Sciatic nerve (tissue), 2 donors: Measurements from ENCODE around the gene EFCAB11. TPM values are rescaled to one million over a fixed set of nuclear protein-coding genes. Genes with fewer than 3 reads are reported as not detected.
"Not testable (repeated sequence)": the region's sequence is repeated elsewhere in the genome, so short reads cannot be mapped to it uniquely, and the experiment has no call there.

Source experiments
- ATAC-seq: fragments of 200-7000 bp; cut with Tn5 transposase; one replicate; pipeline ENCODE4 v1.9.1; 2020; ENCODE audit warnings: mild to moderate bottlenecking, moderate library complexity
- DNase-seq: peaks from one replicate; pipeline ENCODE4 v3.0.0-alpha.2; 2020; ENCODE audit warnings: low spot score
- intact Hi-C: fragments of 100-400 bp; cut with DNase I; formaldehyde crosslinking; loops from one replicate; pipeline ENCODE4 v1.14.2; 2022
- total RNA-seq: library from RNA; stranded (reverse); fragmentation: NEBNext Ultra II Directional; extraction: Animal tissue kit (Norgen Biotek cat#: 25700); gene quantifications from one replicate; pipeline ENCODE4 v1.2.1, GENCODE V29; 2021
- donor health status: DM: no; HTN: no; CAD: no.
- donor health status: DM: no; HTN: no; CAD: no.

Gene EFCAB11
- total RNA-seq, 1 donor from 2014 or later: 7.4 TPM

DNA sequence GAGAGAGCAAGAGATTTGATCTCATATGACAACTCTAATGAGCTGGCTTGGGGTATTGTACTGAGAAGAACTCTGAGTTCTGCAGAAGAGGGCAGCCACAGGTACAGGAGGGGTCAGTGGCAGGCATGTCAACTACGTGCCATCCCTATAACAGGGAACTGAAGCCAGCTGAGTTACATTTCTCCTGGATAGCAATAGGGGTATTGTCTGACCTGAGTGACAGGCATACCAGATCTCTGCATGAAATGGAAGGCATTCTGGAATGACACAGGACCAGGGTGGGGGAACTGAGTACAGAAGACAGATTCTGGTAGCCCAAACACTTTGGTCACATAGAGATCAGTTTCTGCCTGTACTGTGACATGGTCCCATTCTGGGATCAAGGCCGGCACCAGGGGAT lies 35.8 kb downstream of the EFCAB11 start:
- ATAC-seq (no peak), DNase-seq (no peak)
- intact Hi-C loops: loop anchor here (5.0 kb wide), 1 partner anchor 876 kb away; no protein-coding TSS in a partner anchor

DNA sequence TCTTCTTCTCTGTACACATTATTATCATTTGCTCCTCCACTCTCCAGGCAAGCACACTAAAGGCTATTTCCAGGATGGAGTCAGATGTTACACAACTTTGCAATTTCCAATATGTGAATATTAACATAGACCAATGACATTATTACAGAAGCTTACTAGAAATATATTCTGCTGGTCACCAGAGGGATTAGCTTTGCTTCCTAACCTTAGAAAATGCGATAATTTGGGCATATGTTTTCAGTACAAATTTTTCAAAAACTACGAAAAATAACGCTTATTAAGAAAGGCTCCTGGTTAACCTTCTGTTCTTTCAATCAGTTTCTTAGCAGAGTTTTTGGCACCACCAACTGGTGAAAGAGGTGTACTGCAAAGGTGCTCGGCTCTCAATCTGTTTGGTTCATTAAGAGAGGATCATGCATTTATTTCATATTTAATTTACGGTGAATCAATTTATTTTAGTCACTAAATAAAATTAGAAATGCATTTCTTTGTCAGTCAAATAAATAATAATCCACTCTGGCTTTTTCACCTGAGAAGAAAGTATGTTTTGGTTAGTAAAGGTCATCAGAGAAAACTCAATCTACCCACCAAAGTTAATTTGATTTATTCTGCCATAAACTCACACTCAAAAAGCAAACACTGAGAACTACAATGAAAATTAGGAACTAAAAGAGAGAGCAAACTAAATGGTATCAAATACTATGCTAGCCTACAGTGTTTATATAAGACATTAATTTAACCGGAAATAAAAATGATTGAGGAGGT lies 39.2 kb downstream of the EFCAB11 start:
- intact Hi-C loops: loop anchor here (5.0 kb wide), 1 partner anchor 873 kb away; no protein-coding TSS in a partner anchor
- peak; percentile 72 for ATAC-seq
- DNase-seq: peak; percentile 73

DNA sequence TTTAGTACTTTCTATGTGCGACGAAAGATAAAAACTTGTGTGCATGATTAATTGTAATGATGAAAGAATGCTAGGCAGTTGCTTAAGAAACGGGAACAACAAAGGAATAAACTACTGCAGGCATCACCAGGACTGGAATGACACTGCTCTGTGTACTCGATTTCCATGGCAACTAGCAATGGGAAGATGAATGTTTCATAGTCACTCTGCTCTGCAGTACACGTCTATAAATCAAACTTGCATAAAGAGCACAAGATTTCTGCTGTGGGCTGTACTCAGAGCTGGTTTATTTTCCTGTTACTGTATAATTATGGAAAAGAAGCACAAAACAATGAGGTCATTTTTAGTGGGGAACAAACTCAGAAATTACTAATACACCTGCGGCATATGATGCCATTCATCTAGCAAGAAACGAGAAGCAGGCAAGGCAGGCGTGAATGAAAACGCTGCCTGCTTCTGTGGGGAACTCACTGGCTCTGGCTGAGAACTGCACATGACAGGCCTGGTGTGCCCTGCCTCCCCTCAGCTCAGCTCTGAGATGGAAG lies 41.8 kb downstream of the EFCAB11 start:
- ATAC-seq (peak; percentile 82), DNase-seq (no peak)
- intact Hi-C loops: no loop called here

- intact Hi-C loops: no loop called here
- DNase-seq: no peak
- ATAC-seq: no peak
These were observed 42.3 kb downstream of the EFCAB11 start for GRCh38 chr14:89912221-89912620.

- peak; percentile 80 for ATAC-seq
- intact Hi-C loops: no loop called here
- no peak for DNase-seq
These were observed 43.3 kb downstream of the EFCAB11 start for GRCh38 chr14:89911010-89911919.

DNA sequence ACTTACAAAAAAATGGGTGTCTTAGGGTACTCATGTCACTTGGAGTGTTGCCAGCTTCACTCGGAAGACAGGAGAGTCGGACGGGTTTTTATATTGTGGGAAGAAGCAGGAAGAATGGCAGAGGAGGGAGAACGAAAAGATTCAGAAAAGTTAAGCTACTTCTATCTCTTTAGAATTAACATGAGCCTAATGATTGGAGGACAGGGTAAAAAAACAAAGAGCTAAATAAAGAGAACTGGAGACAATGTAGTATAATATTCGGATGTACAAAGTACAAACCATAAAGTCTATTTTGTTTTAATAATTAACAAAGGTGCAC lies 43.9 kb downstream of the EFCAB11 start:
- intact Hi-C loops: no loop called here
- ATAC-seq: no peak
- no peak for DNase-seq

GRCh38 chr14:89909586-89909985 lies 44.9 kb downstream of the EFCAB11 start:
- DNase-seq (no peak), ATAC-seq (no peak)
- intact Hi-C loops: no loop called here

DNA sequence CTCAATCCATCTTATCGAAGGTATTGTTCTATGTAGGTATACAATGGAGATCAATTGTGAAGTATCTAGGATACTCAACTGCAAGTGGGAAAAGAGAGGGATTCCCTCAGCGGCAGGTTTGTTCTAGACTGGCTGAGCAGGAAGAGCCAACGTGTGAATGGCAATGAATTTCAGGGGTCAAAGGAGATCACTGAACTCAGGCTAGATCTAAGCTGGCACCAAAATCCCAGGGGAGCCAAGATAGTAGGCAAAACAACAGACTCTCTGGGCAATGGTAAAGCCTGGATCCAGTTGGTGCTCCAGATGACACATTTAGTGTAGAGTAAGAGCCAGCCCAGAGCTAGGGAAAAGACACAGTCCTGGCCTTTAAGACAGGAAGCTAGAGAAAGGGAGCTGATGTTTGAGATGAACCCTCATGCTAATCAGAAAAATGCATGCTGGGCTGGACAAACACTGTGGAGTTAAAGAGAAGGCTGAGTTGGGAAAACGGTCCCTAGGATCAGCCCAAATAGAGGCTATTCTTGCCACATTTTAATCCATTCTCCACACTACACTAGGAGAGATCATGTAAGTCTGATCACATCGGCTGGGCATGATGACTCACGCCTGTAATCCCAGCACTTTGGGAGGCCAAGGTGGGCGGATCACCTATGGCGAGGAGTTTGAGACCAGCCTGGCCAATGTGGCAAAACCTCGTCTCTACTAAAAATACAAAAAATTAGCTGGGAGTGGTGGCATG lies 45.6 kb downstream of the EFCAB11 start:
- DNase-seq: no peak
- no peak for ATAC-seq
- intact Hi-C loops: no loop called here

DNA sequence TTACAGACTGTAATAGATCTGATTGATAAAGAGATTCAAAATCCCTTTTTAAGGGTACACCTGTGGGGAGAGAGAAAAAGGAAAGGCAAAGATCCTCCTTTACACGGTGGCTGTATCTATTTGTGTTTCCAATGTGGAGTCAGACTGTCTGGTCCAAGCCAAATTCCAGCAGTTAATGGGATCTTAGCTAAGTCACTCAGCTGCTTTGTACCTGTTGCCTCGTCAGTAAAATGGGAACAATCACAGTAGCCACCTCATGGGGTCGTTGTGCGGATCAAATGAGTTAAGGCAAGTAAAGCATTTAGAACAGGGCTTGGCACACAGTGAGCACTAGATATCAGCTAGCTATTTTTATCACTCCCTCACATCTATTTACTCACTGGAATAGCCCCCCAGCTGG lies 46.9 kb downstream of the EFCAB11 start:
- DNase-seq: no peak
- intact Hi-C loops: no loop called here
- no peak for ATAC-seq

GRCh38 chr14:89906000-89906399 lies 48.5 kb downstream of the EFCAB11 start:
- intact Hi-C loops: no loop called here
- ATAC-seq: no peak
- DNase-seq: no peak

DNA sequence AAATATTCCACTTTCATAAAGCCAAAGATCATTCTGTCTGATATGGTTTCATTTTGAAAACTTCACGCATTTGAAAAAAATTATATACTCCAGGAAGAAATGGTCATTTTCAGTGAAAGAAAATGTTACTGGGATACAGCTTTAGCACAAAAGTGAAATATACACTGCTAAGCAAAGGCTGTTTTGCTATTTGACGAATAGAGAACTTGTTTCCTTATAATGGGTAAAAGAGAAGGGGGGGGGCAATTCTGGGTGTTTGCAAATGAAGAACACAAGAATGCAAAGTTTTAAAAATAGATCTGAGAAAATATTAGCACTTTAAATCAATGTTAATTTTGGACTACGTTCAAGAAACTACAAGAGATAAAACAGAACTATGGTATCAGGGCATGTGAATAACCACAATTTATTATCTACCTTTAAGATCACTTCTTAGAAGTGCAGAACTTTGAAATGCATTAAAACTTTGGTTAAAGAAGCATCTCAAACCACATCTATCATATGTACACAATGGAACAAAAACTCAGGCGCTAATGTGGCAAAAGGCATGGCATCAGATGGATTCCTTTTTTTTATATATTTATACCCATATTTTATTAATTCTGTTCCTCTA lies 51.1 kb downstream of the EFCAB11 start:
- ATAC-seq (no peak), DNase-seq (no peak)
- intact Hi-C loops: no loop called here

GRCh38 chr14:89902881-89903280 lies 51.6 kb downstream of the EFCAB11 start:
- no peak for DNase-seq
- intact Hi-C loops: no loop called here
- ATAC-seq: no peak

DNA sequence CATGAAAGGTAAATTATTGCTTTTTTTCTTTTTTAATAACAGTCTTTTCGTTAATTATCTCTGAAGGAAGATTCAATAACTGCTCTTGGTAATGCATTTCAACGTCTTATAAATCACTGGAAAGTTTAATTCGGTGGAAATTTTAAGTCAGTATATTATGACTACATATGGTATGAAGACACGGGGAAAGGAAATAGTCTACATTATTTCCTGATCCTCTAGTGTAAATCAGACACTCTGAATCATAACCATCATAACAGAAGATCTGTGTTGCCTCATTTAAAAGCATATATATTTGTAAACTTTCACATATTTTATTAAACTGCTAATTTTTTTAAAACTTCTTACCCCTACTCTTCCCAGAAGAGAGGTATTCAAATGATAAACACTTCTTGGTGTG lies 53.7 kb downstream of the EFCAB11 start:
- ATAC-seq: no peak
- intact Hi-C loops: no loop called here
- no peak for DNase-seq

DNA sequence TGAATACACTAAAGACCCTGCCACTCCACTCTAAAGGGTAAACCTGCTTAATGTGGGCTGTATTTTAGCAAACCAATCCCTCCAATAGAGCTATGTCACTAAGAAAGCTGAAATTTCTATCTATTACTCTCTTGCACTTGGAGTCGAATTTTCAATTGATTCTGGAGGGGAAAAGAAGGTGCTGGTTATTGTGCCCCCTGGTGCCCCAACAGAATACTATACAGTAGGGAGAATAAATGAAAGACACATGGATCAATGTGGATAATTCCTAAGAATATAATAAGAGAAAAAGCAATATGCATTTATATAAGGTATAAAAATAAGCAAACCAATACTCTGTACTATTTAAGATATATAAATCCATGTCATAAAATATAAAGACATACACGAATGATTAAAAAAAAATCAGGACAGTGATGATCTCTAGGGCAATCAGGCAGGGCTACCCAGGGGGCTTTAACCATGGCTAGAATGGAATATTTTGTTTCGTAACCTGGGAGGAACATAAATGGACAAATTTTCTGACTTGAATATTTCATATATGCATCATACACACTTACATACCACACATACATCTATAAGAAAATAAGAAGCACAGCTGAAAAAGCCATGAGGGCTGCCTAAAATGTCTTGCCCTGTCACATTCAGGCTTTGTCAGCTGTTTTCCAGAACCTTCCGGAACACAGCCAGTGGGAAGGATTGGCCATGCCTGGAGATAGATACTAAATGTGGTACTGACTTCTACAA lies 54.4 kb downstream of the EFCAB11 start:
- intact Hi-C loops: no loop called here
- ATAC-seq (no peak), DNase-seq (no peak)

DNA sequence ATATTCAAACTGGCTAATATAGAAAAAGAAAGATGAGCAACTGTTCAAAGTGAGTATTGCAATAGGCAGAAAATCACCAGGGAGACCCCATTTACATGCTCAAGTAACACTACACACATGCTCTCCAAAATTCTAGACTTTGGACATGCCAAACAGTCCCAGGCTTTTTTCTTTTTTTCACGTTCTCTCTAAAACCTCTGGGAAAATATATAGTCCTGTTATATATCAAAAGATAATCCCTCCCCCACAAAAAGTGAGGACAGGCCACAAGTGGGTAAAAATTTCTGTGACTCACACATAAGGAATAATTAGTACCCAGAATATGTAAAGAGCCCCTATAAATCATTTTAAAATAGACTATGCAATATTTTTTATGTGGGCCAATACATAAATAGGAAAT lies 55.2 kb downstream of the EFCAB11 start:
- DNase-seq (no peak), ATAC-seq (no peak)
- intact Hi-C loops: no loop called here

GRCh38 chr14:89893388-89893787 lies 61.1 kb downstream of the EFCAB11 start:
- intact Hi-C loops, ATAC-seq, DNase-seq: not testable (repeated sequence)

GRCh38 chr14:89892953-89893352 lies 61.6 kb downstream of the EFCAB11 start:
- no peak for DNase-seq
- ATAC-seq: no peak
- intact Hi-C loops: no loop called here

- ATAC-seq, intact Hi-C loops: not testable (repeated sequence)
These were observed 62.8 kb downstream of the EFCAB11 start for GRCh38 chr14:89891721-89892120.

More at GRCh38 chr14:89891721-89892120, 62.8 kb downstream of the EFCAB11 start:
- not testable (repeated sequence) for DNase-seq
